NCI-H510A (cell line): ENCODE measurements around the gene SNRNP200.
A peak's percentile ranks its signal among the peaks of the same experiment; 100 is the strongest.

Experiments used
- DNase-seq: peaks from one replicate; lab custom pipeline; 2025; lab: John Stamatoyannopoulos, UW

SNRNP200 gene

GRCh38 chr2:96251721-96252292, 53.5 kb downstream of the SNRNP200 start:
- DNase-seq, result no peak

- no peak for DNase-seq
These were observed 55.2 kb downstream of the SNRNP200 start for GRCh38 chr2:96250188-96250587.

DNA sequence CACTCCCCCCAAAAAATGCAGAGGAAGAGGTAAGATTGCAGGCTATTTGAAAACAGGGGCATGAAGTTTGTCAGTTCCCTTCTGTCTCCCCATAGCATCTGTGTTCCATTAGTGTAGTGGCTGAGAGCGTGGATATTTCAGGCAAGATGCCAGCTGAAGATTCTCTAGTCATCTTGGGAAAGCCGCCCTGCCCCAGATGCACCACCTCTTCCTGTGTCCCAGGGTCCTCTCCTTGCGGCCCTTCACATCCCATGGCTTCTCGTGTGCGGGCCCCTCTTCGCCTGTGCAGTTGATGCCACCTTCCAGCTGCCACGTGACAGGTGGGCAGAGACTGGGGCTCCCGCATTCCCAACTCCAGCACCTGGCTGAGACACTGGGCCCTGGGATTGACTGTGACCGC, 55.7 kb downstream of the SNRNP200 start:
- DNase-seq, result no peak

GRCh38 chr2:96248624-96249023, 56.7 kb downstream of the SNRNP200 start:
- DNase-seq, result no peak

- DNase-seq, result no peak
These were observed 57.5 kb downstream of the SNRNP200 start for GRCh38 chr2:96247896-96248295.

- peak; percentile 40 for DNase-seq
These were observed 58.3 kb downstream of the SNRNP200 start for GRCh38 chr2:96247009-96247408.

DNA sequence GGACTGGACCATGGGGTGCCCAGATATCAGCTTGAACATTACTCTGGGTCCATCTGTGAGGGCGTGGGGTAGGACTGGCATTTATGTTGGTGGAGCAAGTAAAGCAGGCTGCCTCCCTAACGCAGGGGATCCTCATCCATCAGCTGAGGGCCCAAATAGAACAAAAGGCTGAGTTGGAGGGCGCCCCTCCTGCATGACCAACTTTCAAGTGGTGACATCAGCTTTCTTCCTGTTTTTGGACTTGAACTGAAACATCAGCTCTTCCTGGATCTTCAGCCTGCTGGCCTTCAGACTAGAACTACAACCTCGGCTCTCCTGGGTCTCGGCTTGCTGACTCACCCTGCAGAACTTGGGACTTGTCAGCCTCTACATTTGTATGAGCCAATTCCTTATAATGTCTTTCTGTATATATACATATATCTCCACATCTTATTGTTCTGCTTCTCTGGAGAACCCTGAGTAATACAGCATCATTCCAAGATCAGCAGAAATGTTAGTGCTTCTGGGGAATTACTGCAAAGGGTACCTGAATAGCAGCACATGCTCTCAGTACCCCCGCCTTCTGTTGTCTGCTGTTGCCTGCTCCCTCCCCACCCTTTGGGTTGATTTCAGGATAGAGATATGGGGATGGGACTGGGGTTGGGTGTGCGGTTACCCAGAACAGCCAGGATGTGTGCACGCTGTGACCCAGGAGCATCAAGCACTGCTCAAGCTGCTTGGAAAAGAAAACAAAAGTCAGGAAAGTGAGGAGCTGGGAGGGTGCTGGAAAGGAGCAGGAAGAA, 59.5 kb downstream of the SNRNP200 start:
- no peak for DNase-seq

DNA sequence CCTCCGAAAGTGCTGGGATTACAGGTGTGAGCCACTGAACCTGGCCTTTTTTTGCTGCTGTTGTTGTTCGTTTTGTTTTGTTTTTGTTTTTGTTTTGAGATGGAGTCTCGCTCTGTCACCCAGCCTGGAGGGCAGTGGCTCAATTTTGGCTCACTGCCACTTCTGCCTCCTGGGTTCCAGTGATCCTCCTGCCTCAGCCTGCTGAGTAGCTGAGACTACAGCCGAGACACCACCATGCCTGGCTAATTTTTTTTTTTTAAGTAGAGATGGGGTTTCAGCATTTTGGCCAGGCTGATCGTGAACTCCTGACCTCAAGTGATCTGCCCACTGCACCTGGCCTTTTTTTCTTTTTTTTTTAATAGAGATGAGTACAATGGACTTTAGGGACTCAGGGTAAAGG, 61.5 kb downstream of the SNRNP200 start:
- DNase-seq, result no peak

DNA sequence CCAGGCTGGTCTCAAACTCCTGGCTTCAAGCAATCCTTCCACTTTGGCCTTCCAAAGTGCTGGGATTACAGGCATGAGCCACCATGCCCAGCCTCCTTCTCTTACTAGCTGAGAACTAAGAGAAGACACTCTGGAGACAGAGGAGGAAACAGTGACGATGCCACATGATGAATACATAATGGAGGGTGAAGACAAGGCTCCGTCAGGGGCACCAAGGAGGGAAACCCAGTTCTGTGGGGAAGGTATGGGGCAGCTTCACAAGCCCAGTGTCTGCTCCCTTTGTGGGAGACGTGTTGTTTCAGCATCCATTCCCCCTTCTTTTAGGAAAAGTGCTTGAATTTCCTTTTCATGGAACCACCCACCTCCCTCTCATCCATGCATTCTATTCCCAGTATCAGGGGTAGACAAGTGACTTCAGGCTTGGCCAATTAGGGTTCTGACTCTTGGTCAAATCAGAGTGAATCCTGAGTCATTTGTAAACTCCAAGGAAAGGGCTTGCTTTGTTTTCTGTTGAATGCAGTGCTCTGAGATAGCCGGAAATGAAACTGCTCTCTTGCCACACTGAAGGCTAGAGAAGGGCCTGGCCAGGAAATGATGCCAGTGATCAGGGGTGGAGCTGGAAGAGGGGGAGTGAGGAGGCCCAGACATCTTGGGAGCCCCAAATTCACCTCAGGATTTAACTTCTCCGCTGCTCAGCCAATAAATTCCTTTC, 63.3 kb downstream of the SNRNP200 start:
- no peak for DNase-seq

- DNase-seq, result no peak
These were observed 64.1 kb downstream of the SNRNP200 start for GRCh38 chr2:96241227-96241626.

GRCh38 chr2:96240341-96241038, 64.9 kb downstream of the SNRNP200 start:
- DNase-seq, result peak; percentile 62

GRCh38 chr2:96239745-96240264, 65.5 kb downstream of the SNRNP200 start:
- DNase-seq, result no peak

DNA sequence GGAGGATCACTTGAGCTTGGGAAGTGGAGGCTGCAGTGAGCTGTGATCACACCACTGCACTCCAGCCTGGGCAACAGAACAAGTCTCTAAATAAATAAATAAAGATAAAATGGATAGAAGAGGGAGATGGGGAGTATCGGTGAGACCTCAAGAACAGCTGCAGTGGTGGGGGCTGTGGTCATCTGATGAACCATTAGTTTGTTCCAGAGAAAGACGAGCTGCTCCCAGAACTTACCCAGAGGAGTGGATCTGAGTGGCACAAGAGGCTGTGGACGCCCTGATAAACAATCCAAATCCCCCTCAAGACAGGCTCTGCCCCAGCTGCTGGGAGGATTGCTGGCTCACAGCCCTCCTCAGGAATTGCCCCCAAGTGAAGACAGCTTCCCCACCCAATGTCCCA, 66.3 kb downstream of the SNRNP200 start:
- peak; percentile 35 for DNase-seq

DNA sequence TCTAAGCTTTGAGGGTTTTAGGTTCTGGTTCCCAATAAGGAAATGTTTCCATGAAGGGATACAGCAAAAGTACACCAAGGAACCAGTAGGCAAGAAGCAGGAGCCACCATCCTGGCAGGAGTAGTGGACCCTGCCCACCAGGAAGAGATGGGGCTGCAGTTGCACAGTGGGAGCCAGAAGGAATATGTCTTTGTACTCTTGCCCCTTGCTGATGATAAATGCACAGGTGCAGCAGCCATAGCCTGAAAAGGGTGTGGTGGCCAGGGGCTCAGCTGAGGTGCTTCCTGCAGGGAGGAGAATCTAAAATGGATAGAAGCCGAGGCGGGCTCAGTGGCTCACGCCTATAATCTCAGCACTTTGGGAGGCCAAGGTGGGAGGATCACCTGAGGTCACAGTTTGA, 67.1 kb downstream of the SNRNP200 start:
- no peak for DNase-seq

DNA sequence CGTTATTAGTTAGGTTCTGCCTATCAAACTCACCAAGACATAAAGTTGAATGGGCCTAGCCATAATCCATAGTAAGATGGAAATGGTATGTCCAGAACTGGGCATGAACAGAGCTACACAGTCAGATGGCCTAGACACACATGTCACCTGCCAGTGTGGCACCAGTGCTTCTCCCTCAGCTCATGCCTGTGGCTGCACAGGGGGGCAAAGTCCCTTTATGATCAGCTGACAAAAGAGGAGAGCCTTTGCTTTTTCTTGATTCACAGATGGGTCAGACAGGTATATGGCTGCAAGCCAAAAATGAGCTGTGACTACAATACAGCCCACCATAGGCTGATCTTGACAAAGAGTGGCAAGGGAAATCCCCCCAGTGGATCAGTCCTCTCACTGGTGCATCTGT, 68.5 kb downstream of the SNRNP200 start:
- no peak for DNase-seq

DNA sequence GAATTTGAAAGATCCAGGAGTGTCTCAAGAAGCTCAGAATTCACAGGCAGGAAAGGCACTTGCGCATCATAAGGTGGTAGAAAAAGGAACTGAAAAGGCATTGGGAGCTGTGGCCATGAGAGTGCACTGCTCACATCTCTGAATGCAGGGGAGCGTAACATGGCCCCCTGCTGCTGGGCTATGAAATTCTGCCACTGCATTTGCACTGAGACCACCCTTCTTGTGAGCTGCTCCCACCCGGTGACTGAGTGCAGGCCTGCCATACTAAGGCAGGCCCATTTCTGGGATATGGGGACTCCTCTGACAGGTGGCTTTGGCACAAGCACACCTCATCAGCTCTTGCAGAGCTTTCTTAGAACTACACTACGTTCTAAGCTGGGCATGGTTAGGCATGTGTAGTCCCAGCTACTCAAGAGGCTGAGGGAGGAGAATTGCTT, 71.4 kb downstream of the SNRNP200 start:
- no peak for DNase-seq

GRCh38 chr2:96233436-96233835, 71.9 kb downstream of the SNRNP200 start:
- DNase-seq, result no peak

DNA sequence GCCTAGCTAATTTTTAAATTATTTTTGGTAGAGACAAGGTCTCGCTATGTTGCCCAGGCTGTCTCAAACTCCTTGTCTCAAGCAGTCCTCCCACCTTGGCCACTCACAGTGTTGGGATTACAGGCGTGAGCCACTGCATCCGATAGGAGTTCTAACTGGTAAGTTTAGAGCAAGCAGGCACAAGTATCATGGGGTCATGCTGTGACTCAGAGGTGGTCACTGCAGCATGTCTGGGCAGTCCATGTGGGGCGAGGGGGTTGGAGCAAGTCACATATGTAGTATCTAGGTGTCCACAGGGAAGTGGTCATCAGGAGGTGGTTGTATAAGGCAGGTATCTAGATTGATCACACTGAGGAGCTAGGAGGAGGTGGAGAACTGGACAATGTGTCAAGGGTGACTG, 74.0 kb downstream of the SNRNP200 start:
- DNase-seq, result no peak

GRCh38 chr2:96225016-96225533, 80.3 kb downstream of the SNRNP200 start:
- no peak for DNase-seq
